Measurements from ENCODE around the gene TMIGD3. TPM values are rescaled to one million over a fixed set of nuclear protein-coding genes. Genes with fewer than 3 reads are reported as not detected.

The TMIGD3 gene
- total and polyA plus RNA-seq, 2 of the 4 experiments (the other 2 are of a cell fraction) = under 0.01 to 0.12 TPM

- Histone ChIP-seq H2BK15ac (ENCODE audit: low read depth, low read length) (no peak overlapping the region), H2AFZ (replicated peaks; ENCODE audit: low read length, poor library complexity) (no peak overlapping the region), H2BK5ac (ENCODE audit: low read depth, low read length, poor library complexity, severe bottlenecking) (no peak overlapping the region), H3K56ac (ENCODE audit: extremely low read depth, insufficient read depth, low read length) (no peak overlapping the region), H3K4me3 (ENCODE audit: insufficient read depth, low read depth, low read length) (no peak overlapping the region), H3K4me2 (ENCODE audit: low read depth, low read length) (no peak overlapping the region), H2BK120ac (ENCODE audit: low read depth, low read length) (no peak overlapping the region), H3K14ac (replicated peaks; ENCODE audit: low read depth, low read length) (no peak overlapping the region), H2AK9ac (replicated peaks; ENCODE audit: low read depth, low read length, poor library complexity) (no peak overlapping the region), H2AK5ac (ENCODE audit: low read depth, low read length) (no peak overlapping the region), H3K36me3 (ENCODE audit: control insufficient read depth, insufficient read depth, low read length) (no peaks in the 10 kb centered on the region), H3K4me1 (ENCODE audit: control insufficient read depth, insufficient read depth, low read length) (peaks cover 7% of the 10 kb centered on the region), H3K79me1 (ENCODE audit: low read depth in 1 of 2, low read length in 2 of 2) (no peaks in the 10 kb centered on the region), H3K4ac (ENCODE audit: low read depth, low read length) (no peak overlapping the region), H3K9me1 (ENCODE audit: insufficient read depth, low read length) (peaks cover 7% of the 10 kb centered on the region), H3K18ac (ENCODE audit: low read depth, low read length) (no peak overlapping the region), H4K5ac (ENCODE audit: low read depth, low read length) (no peak overlapping the region), H3K27ac (ENCODE audit: insufficient read depth, low read length) (no peak overlapping the region), H3K23ac (ENCODE audit: low read depth, low read length) (no peak overlapping the region), H4K20me1 (ENCODE audit: insufficient read depth, low read length) (no peaks in the 10 kb centered on the region), H4K8ac (ENCODE audit: low read depth in 2 of 2, low read length in 2 of 2) (no peak overlapping the region), H4K91ac (ENCODE audit: insufficient read depth, low read depth, low read length) (no peak overlapping the region), H3K9me3 (ENCODE audit: control insufficient read depth, insufficient read depth, low read length) (no peaks in the 10 kb centered on the region), H3K9ac (ENCODE audit: low read depth, low read length) (no peak overlapping the region), H2BK20ac (ENCODE audit: low read depth, low read length) (no peak overlapping the region), H3K27me3 (ENCODE audit: control insufficient read depth, insufficient read depth, low read length) (no peaks in the 10 kb centered on the region)
- TF ChIP-seq MAFK (IDR thresholded peaks at IDR 0.05; ENCODE audit: low read depth, low read length) (no peak), NFE2L2 (IDR thresholded peaks at IDR 0.05; ENCODE audit: low read depth, low read length) (no peak), ELK1 (IDR thresholded peaks at IDR 0.05; ENCODE audit: borderline replicate concordance, low read depth, low read length) (no peak), USF2 (IDR thresholded peaks at IDR 0.05; ENCODE audit: low read depth, low read length) (no peak), SMC3 (IDR thresholded peaks at IDR 0.05; ENCODE audit: low read depth, low read length) (no peak), RCOR1 (IDR thresholded peaks at IDR 0.05; ENCODE audit: insufficient replicate concordance, low read length) (no peak), RAD21 (IDR thresholded peaks at IDR 0.05; ENCODE audit: low read length) (no peak), MAZ (IDR thresholded peaks at IDR 0.05; ENCODE audit: borderline replicate concordance, low read depth, low read length) (no peak), RFX5 (IDR thresholded peaks at IDR 0.05; ENCODE audit: low read depth, low read length) (no peak), CTCF (conservative IDR thresholded peaks at IDR 0.05; ENCODE audit: low read depth, low read length) (no peak), BHLHE40 (IDR thresholded peaks at IDR 0.05; ENCODE audit: low read depth, low read length) (no peak), POLR2A (IDR thresholded peaks at IDR 0.05; ENCODE audit: low read depth, low read length) (no peak), FOS (IDR thresholded peaks at IDR 0.05; ENCODE audit: low read depth, low read length) (no peak), MXI1 (IDR thresholded peaks at IDR 0.05; ENCODE audit: borderline replicate concordance, low read depth, low read length) (no peak), CEBPB (IDR thresholded peaks at IDR 0.05; ENCODE audit: low read depth, low read length) (no peak)
- in situ Hi-C loops (cut with MboI; ENCODE audit: low sequenced_read_pairs) = no loop called here
- ATAC-seq (ENCODE audit: low read depth) (no peak), DNase-seq (no peak)
- ChIA-PET CTCF (interaction anchor here (2.2 kb wide), 1 partner anchor 10 kb away, joined by 10 read pairs; no protein-coding TSS in a partner anchor), POLR2A (ENCODE audit: unreplicated experiment) (no interaction called here)
- no TSS peak for BruUV-seq (replicated peaks)
- WGBS, 2 experiments (ENCODE audit: extremely low coverage in 2 of 2, insufficient read length in 1 of 2) = no CpG with 5 or more reads among the region's 1 CpG
- intact Hi-C loops (cut with micrococcal nuclease) = loop anchor here (5.0 kb wide), 1 partner anchor 35 kb away; no protein-coding TSS in a partner anchor
- dilution Hi-C loops (cut with HindIII; ENCODE audit: low sequenced_read_pairs, unreplicated experiment) = no loop called here
Observed at GRCh38 chr1:111517469-111518225, 14.2 kb upstream of the TMIGD3 start.
